Right lobe of liver (tissue), 4 donors: ENCODE results near the gene ITPR2.

Experiments used
- POLR2A ChIP-seq: fragments of 450-650 bp; IDR thresholded peaks from one replicate; pipeline ENCODE4 v1.6.1; 2017; ENCODE audit warnings: antibody characterized with exemption, mild to moderate bottlenecking
- TF ChIP-seq, protein P1 (sequence below), 4 donors: fragments of 200-600 bp in 3 of 4; fragments of 450-650 bp in 1 of 4; IDR thresholded peaks; one replicate each; pipeline versions ENCODE4 v1.5.1 to v1.8.0; 2016 to 2022; ENCODE audit warnings: antibody characterized with exemption in 4 of 4, mild to moderate bottlenecking in 2 of 4
- donor health status: DM: no; HTN: no; CAD: no.
- donor health status: DM: no; HTN: no; CAD: no.
- donor health status: DM: no; HTN: yes; CAD: no.

DNA sequence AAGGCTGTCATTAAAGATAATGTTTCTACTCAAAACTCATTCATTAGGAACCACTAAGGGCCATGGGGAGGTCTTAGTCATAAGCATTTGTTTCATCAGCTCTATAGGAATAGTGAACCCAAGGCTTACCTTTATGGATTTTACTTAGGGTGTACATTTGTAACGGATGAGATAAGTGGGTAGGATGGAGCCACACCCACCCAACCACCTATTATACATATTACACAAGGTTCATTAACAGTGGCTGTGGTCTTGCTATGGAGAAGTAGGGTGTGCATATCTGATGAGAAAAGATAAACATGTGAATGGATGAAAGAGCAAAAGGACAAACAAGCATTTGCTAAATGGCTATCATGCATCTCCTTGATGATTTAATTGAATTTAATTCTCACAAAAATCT lies 39.6 kb upstream of the ITPR2 start:
- TF ChIP-seq POLR2A: no peak
- TF ChIP-seq, protein P1, sequence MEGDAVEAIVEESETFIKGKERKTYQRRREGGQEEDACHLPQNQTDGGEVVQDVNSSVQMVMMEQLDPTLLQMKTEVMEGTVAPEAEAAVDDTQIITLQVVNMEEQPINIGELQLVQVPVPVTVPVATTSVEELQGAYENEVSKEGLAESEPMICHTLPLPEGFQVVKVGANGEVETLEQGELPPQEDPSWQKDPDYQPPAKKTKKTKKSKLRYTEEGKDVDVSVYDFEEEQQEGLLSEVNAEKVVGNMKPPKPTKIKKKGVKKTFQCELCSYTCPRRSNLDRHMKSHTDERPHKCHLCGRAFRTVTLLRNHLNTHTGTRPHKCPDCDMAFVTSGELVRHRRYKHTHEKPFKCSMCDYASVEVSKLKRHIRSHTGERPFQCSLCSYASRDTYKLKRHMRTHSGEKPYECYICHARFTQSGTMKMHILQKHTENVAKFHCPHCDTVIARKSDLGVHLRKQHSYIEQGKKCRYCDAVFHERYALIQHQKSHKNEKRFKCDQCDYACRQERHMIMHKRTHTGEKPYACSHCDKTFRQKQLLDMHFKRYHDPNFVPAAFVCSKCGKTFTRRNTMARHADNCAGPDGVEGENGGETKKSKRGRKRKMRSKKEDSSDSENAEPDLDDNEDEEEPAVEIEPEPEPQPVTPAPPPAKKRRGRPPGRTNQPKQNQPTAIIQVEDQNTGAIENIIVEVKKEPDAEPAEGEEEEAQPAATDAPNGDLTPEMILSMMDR (IDR thresholded peaks at IDR 0.05): no peak
